Stimulated activated CD8-positive, alpha-beta memory T cell treated with anti-CD3 and anti-CD28 coated beads, Interleukin-15, amount 100 ng/mL, for 1 hour (primary cell): ENCODE data around the gene KRT17.

ENCODE experiments used
- DNase-seq: peaks from one replicate; pipeline ENCODE4 v3.0.0-alpha.2; 2020; ENCODE audit warnings: low read depth

Gene KRT17

DNA sequence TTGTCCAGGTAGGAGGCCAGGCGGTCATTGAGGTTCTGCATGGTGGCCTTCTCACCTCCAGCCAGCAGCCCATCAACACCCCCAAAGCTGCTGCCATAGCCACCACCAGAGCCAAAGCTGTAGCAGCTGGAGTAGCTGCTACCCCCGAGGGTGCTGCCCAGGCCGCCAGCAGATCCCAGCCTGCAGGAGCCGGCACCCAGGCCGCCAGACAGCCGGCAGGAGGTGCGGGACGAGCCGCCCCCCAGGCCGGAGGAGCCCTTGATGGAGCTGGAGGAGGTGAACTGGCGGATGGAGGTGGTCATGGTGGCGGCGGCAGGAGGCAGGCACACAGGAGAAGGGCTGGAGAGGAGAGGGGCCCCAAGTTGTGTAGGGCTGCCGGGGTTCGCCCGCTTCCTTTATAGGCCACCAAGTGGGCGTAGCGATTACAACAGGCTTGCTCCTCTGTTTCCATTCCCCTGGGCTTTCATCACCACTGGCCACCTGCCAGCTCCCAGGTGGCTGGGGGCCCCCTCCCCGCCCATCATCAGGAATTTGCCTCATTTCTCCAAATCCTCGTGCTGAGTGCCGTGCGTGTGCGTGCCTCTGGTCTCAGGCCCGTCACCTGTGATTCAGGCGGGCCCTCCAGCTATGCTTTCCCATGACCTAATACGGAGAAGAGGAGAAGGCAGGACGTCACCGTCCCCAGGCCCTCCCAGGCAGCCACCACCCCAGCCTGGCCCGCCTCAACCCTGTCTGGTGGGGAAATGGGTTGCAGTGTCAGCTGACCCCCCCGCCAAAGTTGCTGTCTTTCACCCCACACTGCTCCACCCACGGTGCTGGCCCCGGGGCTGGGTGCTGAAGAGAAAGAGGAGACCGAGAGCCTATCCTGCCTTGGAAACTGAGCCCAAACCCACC, at the start of gene KRT17:
Gene KRT17, minus strand, starts transcription at position 368 of the 894 bp plus-strand sequence. Its CDS starts 66 bp downstream, at position 302.
- no peak for DNase-seq

DNA sequence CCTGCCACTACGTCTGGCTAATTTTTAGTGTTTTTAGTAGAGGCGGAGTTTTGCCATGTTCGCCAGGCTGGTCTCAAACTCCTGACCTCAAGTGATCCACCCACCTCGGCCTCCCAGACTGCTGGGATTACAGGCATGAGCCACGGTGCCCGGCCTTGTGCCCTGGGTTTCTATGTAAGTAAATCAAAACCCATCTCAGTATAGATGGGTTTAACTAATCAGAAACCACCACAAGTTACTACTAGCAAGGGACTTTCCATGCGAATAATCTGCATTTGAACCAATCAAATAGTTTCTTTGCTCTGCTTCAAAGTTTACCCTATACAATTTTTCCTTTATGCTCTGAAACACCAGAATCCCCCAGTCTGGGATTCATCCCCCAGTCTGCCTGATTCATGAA, 47.8 kb upstream of the KRT17 start:
- no peak for DNase-seq

DNA sequence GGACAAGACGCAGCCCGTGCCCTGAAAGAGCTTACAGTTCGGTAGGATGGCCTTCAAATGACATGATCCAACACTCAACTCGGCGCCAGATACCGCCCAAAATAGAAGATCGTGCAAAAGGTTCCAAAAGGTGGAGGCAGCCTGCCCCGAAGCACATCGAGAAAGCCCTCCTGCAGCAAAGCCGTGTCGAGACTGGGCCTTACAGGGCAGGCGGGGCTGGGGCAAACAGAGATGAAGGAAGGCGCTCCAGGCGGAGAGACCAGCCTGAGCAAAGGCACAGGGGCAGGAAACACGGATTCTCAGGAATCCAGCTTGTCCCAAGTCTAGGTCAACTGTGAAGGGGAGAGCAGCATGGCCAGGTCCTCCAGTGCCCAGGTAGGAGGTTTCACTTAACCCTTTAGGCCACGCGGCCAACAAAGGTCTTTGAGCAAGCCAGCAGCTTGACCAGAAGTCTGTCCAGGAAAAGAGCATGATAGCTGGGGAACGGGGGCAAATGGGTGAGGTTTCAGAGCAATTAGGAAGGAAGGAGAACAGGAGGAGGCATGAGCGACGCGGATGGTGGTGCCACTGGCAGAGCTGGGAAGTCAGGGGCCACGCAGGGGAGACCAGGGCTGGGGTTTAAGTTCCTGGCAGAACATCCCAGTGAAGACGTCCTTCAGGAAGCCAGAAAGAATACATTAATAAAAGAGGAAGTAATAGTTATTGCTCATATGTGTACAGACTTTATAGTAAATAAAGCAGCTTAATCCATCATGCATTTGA, 43.1 kb upstream of the KRT17 start:
- no peak for DNase-seq

DNA sequence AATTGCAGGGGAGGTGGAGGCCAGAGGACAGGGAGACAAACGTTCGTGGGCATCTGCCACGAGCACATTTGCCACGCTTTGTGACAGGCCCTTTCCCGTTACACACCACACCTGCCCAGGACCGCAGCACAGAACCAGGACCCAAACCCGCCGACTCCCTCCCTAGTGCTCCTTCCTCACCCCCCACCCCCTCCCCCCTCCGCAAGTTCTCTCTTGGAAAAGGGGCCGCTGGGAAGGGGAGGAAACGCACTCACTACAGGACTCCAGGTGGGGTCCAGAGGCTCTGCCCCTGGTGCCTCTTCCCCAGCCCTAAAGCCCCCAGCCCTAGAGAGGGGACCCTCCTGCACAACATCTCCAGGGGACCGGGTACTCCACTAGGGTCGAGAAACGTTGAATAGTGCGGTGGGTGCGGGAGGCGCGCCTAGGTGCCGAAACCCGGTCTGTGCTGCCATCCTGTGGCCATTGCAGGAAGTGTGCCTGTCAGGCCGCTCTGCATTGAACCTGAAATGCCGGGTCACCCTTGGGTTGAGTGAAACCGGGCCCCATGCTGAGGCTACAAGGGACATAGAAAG, 42.4 kb upstream of the KRT17 start:
- peak; percentile 86 for DNase-seq

DNA sequence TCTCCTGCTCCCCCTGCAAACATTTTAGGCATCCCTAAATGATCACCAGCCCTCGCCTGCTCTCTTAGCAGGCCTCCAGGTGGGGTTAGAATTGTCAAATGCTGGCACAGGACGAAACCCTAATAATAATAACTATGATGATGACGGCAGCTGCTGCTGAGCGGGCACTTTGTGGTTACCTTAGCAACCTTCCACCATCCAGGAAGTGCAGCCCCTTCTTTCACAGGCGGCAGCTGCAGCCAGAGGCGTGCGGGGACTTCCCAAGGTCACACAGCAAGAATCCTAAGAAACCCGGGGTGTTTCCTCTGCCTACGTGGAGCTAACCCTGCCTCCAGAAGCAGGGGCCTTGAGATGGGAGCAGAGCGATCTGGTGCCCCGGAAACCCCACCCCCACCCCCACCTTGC, 41.9 kb upstream of the KRT17 start:
- no peak for DNase-seq

DNA sequence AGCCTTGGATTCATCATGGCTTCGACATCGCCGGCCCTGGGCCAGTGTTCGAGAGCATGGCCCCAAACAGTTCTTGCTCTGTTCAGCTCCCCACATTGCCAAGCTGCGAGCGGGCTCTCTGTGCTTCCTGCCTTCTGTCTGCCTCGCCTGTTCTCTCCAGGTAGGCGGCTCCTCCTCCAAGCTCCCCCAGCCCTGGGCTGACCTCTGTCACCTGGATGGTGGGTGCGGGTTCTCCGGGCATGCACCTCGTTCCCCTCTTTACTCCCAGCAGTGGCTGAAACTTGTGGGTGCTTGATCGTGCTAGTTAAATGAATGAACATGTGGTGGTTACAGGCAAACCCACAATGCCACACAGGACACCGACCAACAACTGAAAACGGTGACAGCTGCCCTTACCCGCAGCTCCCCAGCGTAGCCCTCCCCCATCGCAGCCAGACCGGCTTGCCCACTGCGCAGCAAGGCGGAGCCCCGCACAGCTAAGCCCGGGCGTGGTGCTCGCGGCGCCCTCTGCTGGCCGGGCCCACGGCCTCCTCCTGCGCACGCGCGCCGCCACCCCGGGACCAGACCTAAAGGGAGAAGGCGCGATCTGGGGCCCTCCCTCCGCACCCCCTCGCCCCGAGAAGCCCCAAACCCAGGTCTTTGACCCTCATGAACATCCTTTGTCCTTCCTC, 41.3 kb upstream of the KRT17 start:
- peak; percentile 74 for DNase-seq

DNA sequence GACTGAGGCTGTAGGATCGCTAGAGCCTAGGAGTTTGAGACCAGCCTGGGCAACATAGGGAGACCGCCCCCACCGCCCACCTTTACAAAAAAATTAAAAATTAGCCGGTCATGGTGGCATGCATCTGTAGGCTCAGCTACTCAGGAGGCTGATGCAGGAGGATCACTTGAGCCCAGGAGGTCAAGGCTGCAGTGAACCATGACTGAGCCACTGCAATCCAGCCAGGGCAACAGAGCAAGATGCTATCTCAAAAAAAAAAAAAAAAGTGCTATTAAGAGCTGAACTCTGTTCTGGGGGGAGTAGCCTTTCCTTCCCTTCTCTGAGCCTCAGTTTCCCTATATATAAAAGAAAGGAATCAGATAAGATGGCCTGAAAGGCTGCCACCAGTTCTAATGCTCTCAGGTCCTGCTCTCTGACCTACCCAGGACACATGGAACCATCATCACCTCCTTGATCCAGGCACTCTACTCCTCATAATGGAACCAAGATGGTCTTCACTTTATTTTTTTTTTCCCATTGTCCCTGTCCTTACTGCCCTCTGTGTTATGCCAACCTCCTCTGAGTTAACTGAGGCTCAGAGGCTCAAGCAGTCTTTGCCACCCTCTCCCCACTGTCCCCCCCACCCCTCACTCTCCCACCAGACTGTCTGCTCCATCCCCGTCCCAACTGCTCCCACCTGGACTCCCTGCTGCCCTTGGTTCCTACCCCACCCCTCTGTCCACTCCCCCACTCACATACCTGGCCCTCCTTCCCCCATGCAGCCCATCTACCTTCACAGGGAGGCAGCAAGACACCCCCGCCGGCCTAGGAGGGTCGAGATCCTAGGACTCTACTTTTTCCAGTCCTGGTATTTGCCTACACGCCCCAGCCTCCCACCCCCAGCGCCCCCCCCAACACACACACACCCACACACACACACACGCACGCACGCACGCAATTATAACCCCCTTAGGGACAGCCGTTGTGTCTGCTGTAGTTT, 40.5 kb upstream of the KRT17 start:
- DNase-seq = no peak

DNA sequence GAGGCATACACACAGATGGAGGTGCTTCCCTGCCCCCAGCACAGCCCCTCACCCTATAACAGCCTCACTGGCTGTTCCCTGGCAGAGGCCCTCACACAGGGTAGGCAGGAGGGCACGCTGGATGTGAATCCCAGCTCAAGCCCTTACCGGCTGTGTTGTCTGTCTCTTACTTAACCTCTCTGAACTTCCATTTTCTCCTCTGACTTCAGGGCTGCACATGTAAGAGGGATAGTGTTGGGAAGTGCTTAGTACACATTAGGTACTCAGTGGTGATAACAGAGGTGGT, 39.7 kb upstream of the KRT17 start:
- no peak for DNase-seq

DNA sequence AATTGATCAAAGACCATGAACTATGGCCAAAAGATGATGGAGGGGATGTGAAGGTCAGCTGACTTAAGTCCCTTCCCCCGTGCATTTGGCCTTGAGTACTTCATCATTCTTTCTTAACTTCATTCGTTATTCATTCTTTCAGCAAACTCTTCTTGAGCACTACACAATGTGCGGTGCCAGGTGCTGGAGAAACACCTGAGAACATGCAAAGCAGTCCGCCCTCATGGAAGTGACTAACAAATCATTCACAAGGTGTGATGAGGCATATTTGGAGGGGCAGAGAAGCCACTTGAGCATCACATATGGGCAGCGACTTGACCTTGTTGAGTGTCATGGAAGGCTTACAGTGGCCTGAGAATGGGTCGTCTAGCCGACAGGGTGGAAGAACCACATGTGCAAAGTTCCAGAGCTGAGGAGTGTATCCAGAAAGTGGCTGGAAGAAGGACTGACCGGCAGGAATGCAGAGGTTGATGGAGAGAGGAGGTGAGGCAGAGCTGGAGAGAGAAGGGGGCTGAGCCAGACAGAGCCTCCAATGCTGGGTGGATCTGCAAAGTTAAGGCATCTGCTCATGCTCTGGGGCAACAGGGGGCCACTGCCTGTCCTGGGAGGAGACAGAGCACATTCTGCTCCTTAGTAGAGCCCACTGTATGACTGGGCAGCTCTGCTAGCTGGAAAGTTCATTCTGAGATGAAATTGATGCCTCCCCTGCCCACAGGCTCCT, 39.2 kb upstream of the KRT17 start:
- DNase-seq = no peak

DNA sequence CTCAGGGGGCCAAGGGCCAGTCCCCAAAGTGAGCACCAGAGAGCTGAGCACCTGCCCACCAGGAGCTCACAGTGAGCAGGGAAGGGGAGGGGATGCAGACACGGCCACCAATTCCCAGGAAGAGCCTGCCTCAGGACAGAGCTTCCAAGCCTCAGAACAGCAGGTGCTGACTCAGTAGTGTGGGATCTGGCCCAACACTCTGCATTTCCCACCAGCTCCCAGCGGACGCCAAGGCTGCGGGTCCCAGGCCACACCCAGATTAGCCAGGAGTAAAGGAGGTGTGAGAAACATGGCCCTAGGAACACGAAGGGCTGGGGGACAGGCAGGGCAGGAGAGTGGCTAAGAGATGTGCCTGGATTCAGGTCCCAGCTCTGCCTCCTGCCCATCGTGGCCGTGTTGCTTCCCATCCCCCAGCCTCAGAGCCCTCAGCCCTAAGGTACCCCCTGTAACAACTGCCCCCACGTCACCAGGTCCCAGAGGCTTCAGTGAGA, 35.9 kb upstream of the KRT17 start:
- no peak for DNase-seq

DNA sequence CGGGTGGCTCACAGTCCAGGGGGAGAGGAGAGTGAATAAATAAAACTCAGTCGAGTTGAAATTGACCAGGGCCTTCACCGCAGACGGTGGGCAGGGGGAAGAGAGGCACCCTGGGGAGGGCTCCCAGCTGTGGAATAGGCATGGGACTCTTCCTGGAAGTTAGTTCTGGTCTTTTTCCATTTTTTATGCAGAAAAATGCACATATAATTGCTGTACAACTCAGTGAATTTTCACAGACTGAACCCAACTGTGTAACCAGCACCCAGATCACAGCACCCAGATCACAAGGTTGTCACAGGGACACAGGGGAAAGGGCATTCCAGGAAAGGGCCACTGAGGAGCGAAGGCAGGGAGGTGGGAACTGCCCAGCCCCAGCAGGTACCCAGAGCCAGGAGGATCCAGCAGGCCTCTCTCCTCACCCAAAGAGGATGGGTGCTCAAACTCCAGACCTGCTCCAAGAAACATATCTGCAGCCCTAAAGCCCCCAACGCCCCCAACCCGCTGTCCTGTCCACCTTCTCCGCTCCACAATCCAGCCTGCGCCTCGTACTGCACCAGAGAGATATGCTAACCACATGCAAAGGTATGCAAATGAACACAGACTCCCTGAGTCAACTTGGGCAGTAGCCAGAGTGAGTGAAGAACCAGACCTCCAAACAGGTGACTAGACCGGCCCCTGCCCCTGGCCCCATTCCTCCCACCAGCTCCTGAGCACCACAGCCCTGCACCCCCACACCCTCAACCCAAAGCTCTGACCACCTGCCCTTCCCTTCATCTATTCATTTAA, 35.2 kb upstream of the KRT17 start:
- DNase-seq = no peak

DNA sequence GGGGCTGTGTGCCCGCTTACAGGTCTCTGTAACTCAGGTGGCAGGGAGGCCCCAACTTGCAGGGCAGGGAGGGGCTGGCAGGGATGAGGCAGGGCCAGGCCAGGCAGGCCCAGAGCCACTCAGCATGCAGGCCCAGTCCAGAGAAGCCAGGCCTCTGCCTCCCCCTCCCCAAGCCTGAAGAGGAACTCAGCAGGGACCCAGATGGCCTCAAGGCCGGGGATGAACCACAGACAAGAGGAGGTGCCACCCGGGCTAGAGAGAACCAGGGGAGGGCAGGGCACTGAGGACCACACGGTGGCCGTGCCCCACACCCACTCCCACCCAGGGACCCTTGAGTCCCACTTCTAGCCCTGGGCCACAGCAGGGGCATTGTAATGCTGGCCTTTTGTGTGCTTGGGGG, 34.5 kb upstream of the KRT17 start:
- no peak for DNase-seq

DNA sequence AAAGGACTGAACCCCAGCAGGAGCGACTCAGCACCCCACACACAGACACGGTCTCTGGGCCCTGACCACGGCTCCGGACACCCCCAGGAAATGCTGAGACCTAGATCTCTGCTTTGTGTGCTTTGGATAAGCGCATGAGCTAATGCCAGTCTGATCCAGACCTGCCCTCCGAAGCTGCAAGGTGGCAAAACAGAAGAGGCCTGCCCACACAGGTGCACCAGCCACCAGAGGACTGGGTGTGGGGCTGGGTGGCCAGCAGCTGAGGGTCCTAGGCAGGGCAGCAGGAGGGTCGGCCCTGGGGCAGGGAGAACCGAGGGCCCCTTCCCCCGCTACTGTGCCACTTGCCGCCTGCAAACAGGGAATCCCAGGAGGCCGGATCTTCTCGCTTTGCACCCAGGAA, 33.6 kb upstream of the KRT17 start:
- no peak for DNase-seq

DNA sequence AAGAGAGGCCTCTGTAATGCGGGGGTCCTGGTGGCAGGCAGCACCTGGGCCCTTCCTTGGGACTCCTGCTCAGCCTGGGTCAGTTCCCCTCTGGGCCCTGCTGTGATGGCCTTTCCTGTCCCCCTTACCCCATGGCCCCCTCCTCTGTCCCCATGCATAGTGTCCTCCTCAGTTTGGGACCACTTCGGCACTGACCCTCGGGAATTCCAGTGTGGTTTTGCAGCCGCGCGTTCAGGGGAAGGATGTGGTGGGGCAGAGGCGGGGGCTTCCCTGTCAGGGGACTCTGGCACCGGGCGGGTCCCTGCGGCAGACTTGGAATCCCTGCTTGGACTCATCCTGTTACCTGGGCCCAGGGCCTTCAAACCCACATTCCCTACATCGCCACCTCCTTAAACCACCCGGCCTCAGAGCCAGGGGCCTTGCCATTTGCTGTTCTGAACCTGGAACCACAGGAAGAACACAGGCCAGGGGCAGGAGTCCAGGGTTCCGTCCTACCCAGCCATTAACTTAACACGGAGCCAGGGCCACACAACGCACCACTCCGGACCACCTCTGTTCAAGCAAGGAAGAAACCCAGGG, 32.9 kb upstream of the KRT17 start:
- DNase-seq = no peak

DNA sequence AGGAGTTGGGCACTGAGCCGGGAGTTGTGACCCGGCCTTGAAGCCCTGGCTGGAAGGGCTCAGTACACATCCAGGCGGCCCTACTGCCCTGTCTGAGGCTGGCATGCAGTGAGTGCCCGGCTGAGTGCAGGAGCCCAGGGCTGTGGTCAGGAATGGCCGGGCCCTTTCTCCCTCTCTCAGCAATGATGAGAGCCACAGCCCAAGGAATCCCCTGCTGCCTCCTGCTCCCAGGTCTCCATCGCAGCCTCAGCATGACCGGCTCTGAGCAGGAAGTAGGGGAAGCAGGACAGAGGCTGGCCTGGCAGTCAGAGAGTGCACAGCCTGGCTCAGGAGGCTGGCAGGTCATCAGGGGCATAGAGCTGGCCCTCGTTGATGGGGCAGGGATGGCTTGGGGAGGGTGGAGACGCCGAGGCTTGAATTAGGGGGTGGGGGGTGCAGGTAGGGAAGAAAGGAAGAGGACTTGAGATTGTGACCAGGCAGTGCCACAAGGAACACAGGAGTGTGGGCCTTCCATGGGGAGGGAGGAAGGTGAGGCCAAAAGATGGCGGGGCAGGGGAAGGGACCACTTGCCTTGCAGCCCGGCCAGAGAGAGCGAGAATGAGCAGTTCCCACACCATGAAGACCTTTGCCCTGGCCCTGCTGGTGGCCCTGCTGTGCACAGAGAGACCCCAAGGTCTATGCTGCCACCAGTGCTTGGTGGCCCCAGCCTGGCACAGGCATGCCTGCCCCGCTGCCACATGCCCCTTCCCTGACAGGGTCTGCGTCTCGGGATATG, 32.1 kb upstream of the KRT17 start:
- DNase-seq = no peak

DNA sequence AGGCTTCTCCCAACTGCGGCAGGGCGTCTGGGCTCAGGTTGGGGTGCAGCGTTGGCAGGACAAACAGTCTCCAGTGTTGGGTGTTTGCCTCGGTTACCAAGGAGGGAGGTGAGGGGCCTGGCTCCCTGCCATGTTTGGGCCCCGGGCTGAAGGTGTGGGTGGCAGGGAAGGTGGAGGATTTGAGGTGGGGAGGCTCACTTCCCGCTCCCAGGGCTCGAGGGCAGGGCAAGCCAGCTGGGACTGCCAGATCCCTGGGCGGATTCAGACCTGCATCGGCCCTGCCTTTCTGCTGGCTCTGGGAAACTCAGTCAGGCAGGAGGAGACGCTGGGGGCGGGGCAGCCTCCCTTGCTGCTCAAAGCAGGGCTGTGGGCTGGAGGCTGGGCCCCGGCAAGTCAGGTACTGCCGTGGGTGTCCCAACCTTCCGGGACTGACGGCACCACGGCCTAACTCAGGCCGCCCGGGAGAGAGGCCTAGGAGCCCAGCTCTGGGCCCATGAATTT, 31.3 kb upstream of the KRT17 start:
- no peak for DNase-seq

DNA sequence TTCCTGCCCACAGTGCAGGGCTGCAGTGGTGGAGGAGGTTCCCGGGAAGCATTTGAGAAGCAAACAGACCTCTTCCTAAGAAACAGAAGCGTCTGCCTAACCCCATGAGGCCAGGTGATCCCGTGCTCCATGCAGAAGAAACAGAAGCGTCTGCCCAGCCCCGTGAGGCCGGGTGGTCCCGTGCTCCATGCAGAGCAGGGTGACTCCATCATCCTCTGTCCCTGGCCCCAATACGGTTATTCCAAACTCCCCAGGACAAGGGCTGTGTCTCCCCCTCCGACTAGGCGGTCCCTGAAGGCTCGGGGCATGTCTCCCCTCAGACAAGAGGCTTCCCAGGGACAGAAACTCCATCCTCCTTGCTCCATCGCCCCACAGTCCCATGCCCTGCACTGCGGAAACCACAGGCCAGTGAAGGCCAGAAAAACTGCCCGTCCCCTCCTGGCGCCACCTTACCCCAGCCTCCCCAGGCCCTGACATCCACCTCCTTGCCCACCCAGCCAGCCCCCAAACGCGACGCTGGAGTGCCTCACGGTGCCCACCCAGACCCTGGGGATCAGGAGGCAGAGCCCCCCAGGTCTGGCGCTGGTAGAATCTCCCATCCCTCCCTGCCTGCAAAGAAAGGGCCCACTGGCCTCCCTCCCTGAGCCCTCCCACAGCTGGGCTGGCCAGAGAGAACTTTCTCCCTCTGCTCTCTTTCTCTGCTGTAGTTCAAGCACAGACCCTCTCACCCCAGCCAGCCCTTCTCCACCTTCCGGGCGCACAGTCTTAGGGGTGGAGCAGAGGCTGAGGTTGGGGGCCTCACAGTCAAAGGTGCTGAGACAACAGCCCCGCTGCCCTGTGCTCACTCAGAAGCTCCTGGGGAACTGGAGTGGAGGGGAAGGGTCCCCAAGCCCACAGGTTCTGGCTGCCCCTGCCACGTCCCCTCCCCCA, 30.6 kb upstream of the KRT17 start:
- DNase-seq = no peak
